GM12878 (cell line): ENCODE data around the gene NUDT3.
"Not testable (repeated sequence)": the region's sequence is repeated elsewhere in the genome, so short reads cannot be mapped to it uniquely, and the experiment has no call there.

Source experiments
- EZH2 ChIP-seq: IDR thresholded peaks from 2 replicates; pipeline ENCODE4 v1.6.1; 2012; ENCODE audit warnings: low read depth, mild to moderate bottlenecking, control low read depth, inconsistent platforms, low read length, borderline replicate concordance; ENCODE audit not compliant: control insufficient read depth
- FOXM1 ChIP-seq: IDR thresholded peaks from 2 replicates; pipeline ENCODE4 v1.6.1; 2012; ENCODE audit warnings: low read depth, mild to moderate bottlenecking, inconsistent platforms, low read length, moderate library complexity
- JUNB ChIP-seq: IDR thresholded peaks from 2 replicates; pipeline ENCODE4 v1.6.1; 2016; ENCODE audit warnings: antibody characterized with exemption, mild to moderate bottlenecking
- MEF2B ChIP-seq: fragments of 450-650 bp; IDR thresholded peaks from 2 replicates; pipeline ENCODE4 v1.6.1; 2018; ENCODE audit warnings: mild to moderate bottlenecking, moderate library complexity; ENCODE audit not compliant: partially characterized antibody, poor library complexity, severe bottlenecking
- POLR2A ChIP-seq: IDR thresholded peaks from 2 replicates; pipeline ENCODE4 v1.6.1; 2011; ENCODE audit warnings: low read depth, mild to moderate bottlenecking, low read length
- RAD51 ChIP-seq: fragments of 450-650 bp; IDR thresholded peaks from 2 replicates; pipeline ENCODE4 v1.6.1; 2016; ENCODE audit warnings: moderate library complexity, mild to moderate bottlenecking, inconsistent platforms
- RB1 ChIP-seq: fragments of 450-650 bp; formaldehyde crosslinking; IDR thresholded peaks from 2 replicates; pipeline ENCODE4 v1.6.1; 2017; ENCODE audit warnings: mild to moderate bottlenecking, borderline replicate concordance
- SIX5 ChIP-seq: IDR thresholded peaks from 2 replicates; pipeline ENCODE4 v1.6.1; 2011; ENCODE audit warnings: mild to moderate bottlenecking, low read depth, low read length, moderate library complexity; ENCODE audit not compliant: severe bottlenecking
- YY1 ChIP-seq: IDR thresholded peaks from 2 replicates; pipeline ENCODE4 v1.6.1; 2011; ENCODE audit warnings: low read depth, mild to moderate bottlenecking, low read length
- TF ChIP-seq, protein P1 (sequence below), 3 experiments: IDR thresholded peaks in 2 of 3; conservative IDR thresholded peaks in 1 of 3; 2 replicates each; pipeline ENCODE4 v1.5.1; 2011; ENCODE audit warnings: low read depth in 3 of 3, low read length in 3 of 3, mild to moderate bottlenecking in 3 of 3, control low read depth in 2 of 3, moderate library complexity in 2 of 3, inconsistent platforms in 1 of 3, mixed read lengths in 1 of 3; ENCODE audit not compliant: control insufficient read depth in 2 of 3, insufficient read depth in 1 of 3; ENCODE audit errors: extremely low read depth in 1 of 3
- TF ChIP-seq, protein P2 (sequence below): IDR thresholded peaks from 2 replicates; pipeline ENCODE4 v1.6.1; 2011; ENCODE audit warnings: mild to moderate bottlenecking, low read depth, low read length, moderate library complexity; ENCODE audit not compliant: insufficient replicate concordance
- TF ChIP-seq, protein P3 (sequence below): IDR thresholded peaks from 2 replicates; pipeline ENCODE4 v1.6.1; 2012; ENCODE audit warnings: low read length, inconsistent platforms
- TF ChIP-seq, protein P4 (sequence below): IDR thresholded peaks from 2 replicates; pipeline ENCODE4 v1.6.1; 2012; ENCODE audit warnings: mild to moderate bottlenecking, low read depth, low read length

DNA sequence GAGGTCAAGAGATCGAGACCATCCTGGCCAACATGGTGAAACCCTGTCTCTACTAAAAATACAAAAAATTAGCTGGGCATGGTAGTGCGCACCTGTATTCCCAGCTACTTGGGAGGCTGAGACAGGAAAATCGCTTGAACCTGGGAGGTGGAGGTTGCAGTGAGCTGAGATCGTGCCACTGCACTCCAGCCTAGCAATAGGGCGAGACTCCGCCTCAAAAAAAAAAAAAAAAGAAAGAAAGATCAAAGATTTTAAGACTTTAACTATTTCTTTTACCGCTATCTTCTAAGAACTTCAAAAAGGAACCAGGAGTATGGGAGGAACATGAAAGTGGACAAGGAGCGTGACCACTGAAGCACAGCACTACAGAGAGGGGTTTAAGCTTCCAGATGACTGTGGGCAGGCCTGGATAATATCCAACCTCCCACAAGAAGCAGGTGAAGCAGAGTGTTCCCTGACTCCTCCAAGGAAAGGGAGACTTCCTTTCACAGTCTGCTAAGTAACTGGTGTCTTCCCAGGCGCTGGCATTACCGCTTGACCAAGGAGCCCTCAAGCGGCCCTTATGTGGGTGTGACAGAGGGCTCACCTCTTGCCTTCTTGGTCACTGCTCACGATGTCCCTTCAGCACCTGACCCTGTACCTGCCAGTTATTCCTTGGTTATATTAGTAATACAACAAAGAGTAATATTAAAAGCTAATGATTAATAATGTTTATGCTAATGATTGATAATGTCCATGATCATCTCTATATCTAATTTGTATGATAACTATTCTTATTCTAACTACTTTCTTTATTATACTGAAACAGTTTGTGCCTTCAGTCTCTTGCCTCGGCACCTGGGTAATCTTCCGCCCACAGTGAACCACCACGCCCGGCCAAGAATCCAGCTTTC, 64.9 kb downstream of the NUDT3 start:
- TF ChIP-seq POLR2A, JUNB, EZH2, RAD51, YY1, SIX5, MEF2B, RB1, FOXM1: not testable (repeated sequence)
- TF ChIP-seq, protein P1, sequence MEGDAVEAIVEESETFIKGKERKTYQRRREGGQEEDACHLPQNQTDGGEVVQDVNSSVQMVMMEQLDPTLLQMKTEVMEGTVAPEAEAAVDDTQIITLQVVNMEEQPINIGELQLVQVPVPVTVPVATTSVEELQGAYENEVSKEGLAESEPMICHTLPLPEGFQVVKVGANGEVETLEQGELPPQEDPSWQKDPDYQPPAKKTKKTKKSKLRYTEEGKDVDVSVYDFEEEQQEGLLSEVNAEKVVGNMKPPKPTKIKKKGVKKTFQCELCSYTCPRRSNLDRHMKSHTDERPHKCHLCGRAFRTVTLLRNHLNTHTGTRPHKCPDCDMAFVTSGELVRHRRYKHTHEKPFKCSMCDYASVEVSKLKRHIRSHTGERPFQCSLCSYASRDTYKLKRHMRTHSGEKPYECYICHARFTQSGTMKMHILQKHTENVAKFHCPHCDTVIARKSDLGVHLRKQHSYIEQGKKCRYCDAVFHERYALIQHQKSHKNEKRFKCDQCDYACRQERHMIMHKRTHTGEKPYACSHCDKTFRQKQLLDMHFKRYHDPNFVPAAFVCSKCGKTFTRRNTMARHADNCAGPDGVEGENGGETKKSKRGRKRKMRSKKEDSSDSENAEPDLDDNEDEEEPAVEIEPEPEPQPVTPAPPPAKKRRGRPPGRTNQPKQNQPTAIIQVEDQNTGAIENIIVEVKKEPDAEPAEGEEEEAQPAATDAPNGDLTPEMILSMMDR (IDR thresholded peaks at IDR 0.05 in 2 of 3, conservative IDR thresholded peaks at IDR 0.05 in 1 of 3; ENCODE audit: control insufficient read depth in 2 of 3, extremely low read depth in 1 of 3, insufficient read depth in 1 of 3, low read depth in 3 of 3, low read length in 3 of 3): not testable (repeated sequence)
- TF ChIP-seq, protein P2, sequence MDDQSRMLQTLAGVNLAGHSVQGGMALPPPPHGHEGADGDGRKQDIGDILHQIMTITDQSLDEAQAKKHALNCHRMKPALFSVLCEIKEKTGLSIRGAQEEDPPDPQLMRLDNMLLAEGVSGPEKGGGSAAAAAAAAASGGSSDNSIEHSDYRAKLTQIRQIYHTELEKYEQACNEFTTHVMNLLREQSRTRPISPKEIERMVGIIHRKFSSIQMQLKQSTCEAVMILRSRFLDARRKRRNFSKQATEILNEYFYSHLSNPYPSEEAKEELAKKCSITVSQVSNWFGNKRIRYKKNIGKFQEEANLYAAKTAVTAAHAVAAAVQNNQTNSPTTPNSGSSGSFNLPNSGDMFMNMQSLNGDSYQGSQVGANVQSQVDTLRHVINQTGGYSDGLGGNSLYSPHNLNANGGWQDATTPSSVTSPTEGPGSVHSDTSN: not testable (repeated sequence)
- TF ChIP-seq, protein P3, sequence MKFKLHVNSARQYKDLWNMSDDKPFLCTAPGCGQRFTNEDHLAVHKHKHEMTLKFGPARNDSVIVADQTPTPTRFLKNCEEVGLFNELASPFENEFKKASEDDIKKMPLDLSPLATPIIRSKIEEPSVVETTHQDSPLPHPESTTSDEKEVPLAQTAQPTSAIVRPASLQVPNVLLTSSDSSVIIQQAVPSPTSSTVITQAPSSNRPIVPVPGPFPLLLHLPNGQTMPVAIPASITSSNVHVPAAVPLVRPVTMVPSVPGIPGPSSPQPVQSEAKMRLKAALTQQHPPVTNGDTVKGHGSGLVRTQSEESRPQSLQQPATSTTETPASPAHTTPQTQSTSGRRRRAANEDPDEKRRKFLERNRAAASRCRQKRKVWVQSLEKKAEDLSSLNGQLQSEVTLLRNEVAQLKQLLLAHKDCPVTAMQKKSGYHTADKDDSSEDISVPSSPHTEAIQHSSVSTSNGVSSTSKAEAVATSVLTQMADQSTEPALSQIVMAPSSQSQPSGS: not testable (repeated sequence)
- TF ChIP-seq, protein P4, sequence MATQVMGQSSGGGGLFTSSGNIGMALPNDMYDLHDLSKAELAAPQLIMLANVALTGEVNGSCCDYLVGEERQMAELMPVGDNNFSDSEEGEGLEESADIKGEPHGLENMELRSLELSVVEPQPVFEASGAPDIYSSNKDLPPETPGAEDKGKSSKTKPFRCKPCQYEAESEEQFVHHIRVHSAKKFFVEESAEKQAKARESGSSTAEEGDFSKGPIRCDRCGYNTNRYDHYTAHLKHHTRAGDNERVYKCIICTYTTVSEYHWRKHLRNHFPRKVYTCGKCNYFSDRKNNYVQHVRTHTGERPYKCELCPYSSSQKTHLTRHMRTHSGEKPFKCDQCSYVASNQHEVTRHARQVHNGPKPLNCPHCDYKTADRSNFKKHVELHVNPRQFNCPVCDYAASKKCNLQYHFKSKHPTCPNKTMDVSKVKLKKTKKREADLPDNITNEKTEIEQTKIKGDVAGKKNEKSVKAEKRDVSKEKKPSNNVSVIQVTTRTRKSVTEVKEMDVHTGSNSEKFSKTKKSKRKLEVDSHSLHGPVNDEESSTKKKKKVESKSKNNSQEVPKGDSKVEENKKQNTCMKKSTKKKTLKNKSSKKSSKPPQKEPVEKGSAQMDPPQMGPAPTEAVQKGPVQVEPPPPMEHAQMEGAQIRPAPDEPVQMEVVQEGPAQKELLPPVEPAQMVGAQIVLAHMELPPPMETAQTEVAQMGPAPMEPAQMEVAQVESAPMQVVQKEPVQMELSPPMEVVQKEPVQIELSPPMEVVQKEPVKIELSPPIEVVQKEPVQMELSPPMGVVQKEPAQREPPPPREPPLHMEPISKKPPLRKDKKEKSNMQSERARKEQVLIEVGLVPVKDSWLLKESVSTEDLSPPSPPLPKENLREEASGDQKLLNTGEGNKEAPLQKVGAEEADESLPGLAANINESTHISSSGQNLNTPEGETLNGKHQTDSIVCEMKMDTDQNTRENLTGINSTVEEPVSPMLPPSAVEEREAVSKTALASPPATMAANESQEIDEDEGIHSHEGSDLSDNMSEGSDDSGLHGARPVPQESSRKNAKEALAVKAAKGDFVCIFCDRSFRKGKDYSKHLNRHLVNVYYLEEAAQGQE: not testable (repeated sequence)
